B cell (primary cell): ENCODE results near the gene CBL. TPM values are rescaled to one million over a fixed set of nuclear protein-coding genes. Genes with fewer than 3 reads are reported as not detected.

Experiments used
- ATAC-seq: fragments of 200-7000 bp; cut with Tn5 transposase; one replicate; pipeline ENCODE4 v1.10.0; 2021; ENCODE audit warnings: low read depth, mild to moderate bottlenecking, moderate number of reproducible peaks, moderate library complexity
- CTCF ChIA-PET: fragments of 350-600 bp; sonication (Branson Sonifier 250); formaldehyde crosslinking; loops from one replicate; lab custom pipeline; 2021; ENCODE audit warnings: antibody characterized with exemption, inconsistent platforms; lab: Charles Lee
- POLR2A ChIA-PET: fragments of 350-600 bp; sonication (Branson Sonifier 250); formaldehyde crosslinking; loops from one replicate; lab custom pipeline; 2021; ENCODE audit warnings: antibody characterized with exemption; lab: Charles Lee
- DNase-seq: peaks from one replicate; pipeline ENCODE4 v3.0.0; 2013
- H2AFZ ChIP-seq: 2 replicates; pipeline ENCODE4 v1.6.1; 2012; ENCODE audit warnings: mild to moderate bottlenecking, low read depth, low read length; ENCODE audit not compliant: insufficient read depth, poor library complexity, severe bottlenecking
- H3K27ac ChIP-seq, 2 donors: 1 replicate in 1 of 2; 2 replicates in 1 of 2; pipeline ENCODE4 v1.5.1; 2012 to 2013; ENCODE audit warnings: low read length in 2 of 2, mild to moderate bottlenecking in 2 of 2, moderate library complexity in 1 of 2
- H3K27me3 ChIP-seq, 4 experiments: fragments of 200-600 bp in 1 of 4; sonication (generic) in 1 of 4; replicated peaks in 1 of 4; 1 replicate in 2 of 4; 2 replicates in 2 of 4; pipeline versions ENCODE4 v1.6.1 to v1.7.0; 2013 to 2016; ENCODE audit warnings: low read length in 3 of 4, mild to moderate bottlenecking in 2 of 4, mixed read lengths in 1 of 4, moderate library complexity in 1 of 4; ENCODE audit not compliant: insufficient read depth in 4 of 4, control insufficient read depth in 3 of 4; ENCODE audit errors: control extremely low read depth in 1 of 4
- H3K36me3 ChIP-seq, 2 experiments: replicated peaks in 1 of 2; 1 replicate in 1 of 2; 2 replicates in 1 of 2; pipeline versions ENCODE4 v1.6.1 to v1.7.1; 2013; ENCODE audit warnings: low read length in 1 of 2; ENCODE audit not compliant: insufficient read depth in 2 of 2, control insufficient read depth in 1 of 2; ENCODE audit errors: control extremely low read depth in 1 of 2, extremely low read depth in 1 of 2
- H3K4me1 ChIP-seq, 2 donors: fragments of 200-600 bp in 1 of 2; sonication (generic) in 1 of 2; 1 replicate in 1 of 2; 2 replicates in 1 of 2; pipeline versions ENCODE4 v1.5.1 to v1.6.1; 2013 to 2017; ENCODE audit warnings: low read length in 2 of 2; ENCODE audit not compliant: control insufficient read depth in 2 of 2, insufficient read depth in 2 of 2
- H3K4me2 ChIP-seq: replicated peaks from 2 replicates; pipeline ENCODE3; 2012; ENCODE audit warnings: mild to moderate bottlenecking, low read depth, low read length; ENCODE audit not compliant: poor library complexity, severe bottlenecking
- H3K4me3 ChIP-seq, 5 experiments: fragments of 200-600 bp in 1 of 5; sonication (generic) in 1 of 5; 1 replicate in 3 of 5; 2 replicates in 2 of 5; pipeline versions ENCODE4 v1.5.1 to v1.7.0; 2011 to 2016; ENCODE audit warnings: low read length in 4 of 5, mild to moderate bottlenecking in 4 of 5, low read depth in 2 of 5, control low read depth in 1 of 5, moderate library complexity in 1 of 5; ENCODE audit not compliant: insufficient read depth in 1 of 5; ENCODE audit errors: control extremely low read depth in 1 of 5, extremely low read depth in 1 of 5
- H3K79me2 ChIP-seq: fragments of 200-600 bp; sonication (generic); one replicate; pipeline ENCODE4 v1.6.0; 2016; ENCODE audit warnings: low read length; ENCODE audit not compliant: control insufficient read depth, insufficient read depth
- H3K9ac ChIP-seq: fragments of 200-600 bp; sonication (generic); 2 replicates; pipeline ENCODE4 v1.6.1; 2017; ENCODE audit warnings: mild to moderate bottlenecking, low read length, moderate library complexity
- H3K9me3 ChIP-seq, 3 donors: one replicate each; pipeline versions ENCODE4 v1.6.1 to v1.7.1; 2013; ENCODE audit warnings: low read length in 2 of 3; ENCODE audit not compliant: control insufficient read depth in 2 of 3, insufficient read depth in 1 of 3; ENCODE audit errors: control extremely low read depth in 1 of 3
- H4K20me1 ChIP-seq: 2 replicates; pipeline ENCODE4 v1.6.0; 2012; ENCODE audit warnings: mild to moderate bottlenecking, low read length; ENCODE audit not compliant: insufficient read depth, control insufficient read depth, poor library complexity, severe bottlenecking
- H3K27ac Mint-ChIP-seq: one replicate; pipeline ENCODE4 v1.8.0; 2021; ENCODE audit warnings: mixed read lengths
- H3K27me3 Mint-ChIP-seq: one replicate; pipeline ENCODE4 v1.8.0; 2021; ENCODE audit warnings: mixed read lengths
- H3K4me1 Mint-ChIP-seq: one replicate; pipeline ENCODE4 v1.8.0; 2021; ENCODE audit warnings: mixed read lengths
- H3K4me3 Mint-ChIP-seq: one replicate; pipeline ENCODE4 v1.8.0; 2021; ENCODE audit warnings: mixed read lengths
- H3K9me3 Mint-ChIP-seq: one replicate; pipeline ENCODE4 v1.8.0; 2022; ENCODE audit warnings: mixed read lengths; ENCODE audit not compliant: insufficient read depth
- EZH2 ChIP-seq: IDR thresholded peaks from 2 replicates; pipeline ENCODE4 v1.6.1; 2012; ENCODE audit warnings: borderline replicate concordance, low read depth, mild to moderate bottlenecking, moderate library complexity, low read length; ENCODE audit not compliant: insufficient read depth, poor library complexity, severe bottlenecking
- WGBS: methylation state at CpG from one replicate; pipeline ENCODE4 v1.1.5; 2013; ENCODE audit warnings: missing lambda C conversion rate; ENCODE audit not compliant: insufficient coverage; 5-methylcytosine and 5-hydroxymethylcytosine counted together
- intact Hi-C: fragments of 100-400 bp; cut with micrococcal nuclease; formaldehyde crosslinking; loops from one replicate; pipeline ENCODE4 v1.10.0; 2022
- polyA plus RNA-seq: library from polyadenylated mRNA; depleted of rRNA; stranded (reverse); fragments of >200 nt; gene quantifications from 2 replicates; pipeline ENCODE4 v1.2.3, GENCODE V29; 2012
- total RNA-seq, 2 donors: library from RNA; stranded (reverse); fragments of 120-200 nt in 1 of 2; gene quantifications; 1 replicate in 1 of 2; 2 replicates in 1 of 2; pipeline versions ENCODE4 v1.2.3 to v1.2.4, GENCODE V29; 2013 to 2022
- TF ChIP-seq, protein P1 (sequence below): fragments of 200-600 bp; IDR thresholded peaks from one replicate; pipeline ENCODE4 v1.8.0; 2022; ENCODE audit warnings: antibody characterized with exemption, mild to moderate bottlenecking

Gene CBL
- total and polyA plus RNA-seq, 2 donors (not counting 1 experiment from before 2014, with no cell fraction given) = 11.7 to 35.2 TPM

GRCh38 chr11:119315131-119316015 lies 109.2 kb downstream of the CBL start:
- H3K9ac ChIP-seq = peak overlapping the region; percentile 62
- WGBS = 2% methylated on average over 24 of the region's 29 CpGs

More at GRCh38 chr11:119315131-119316015, 109.2 kb downstream of the CBL start:
- H3K27ac ChIP-seq = no peak overlapping the region
- H3K79me2 ChIP-seq = no peaks in the 10 kb centered on the region
- TF ChIP-seq EZH2 = no peak
- TF ChIP-seq, protein P1, sequence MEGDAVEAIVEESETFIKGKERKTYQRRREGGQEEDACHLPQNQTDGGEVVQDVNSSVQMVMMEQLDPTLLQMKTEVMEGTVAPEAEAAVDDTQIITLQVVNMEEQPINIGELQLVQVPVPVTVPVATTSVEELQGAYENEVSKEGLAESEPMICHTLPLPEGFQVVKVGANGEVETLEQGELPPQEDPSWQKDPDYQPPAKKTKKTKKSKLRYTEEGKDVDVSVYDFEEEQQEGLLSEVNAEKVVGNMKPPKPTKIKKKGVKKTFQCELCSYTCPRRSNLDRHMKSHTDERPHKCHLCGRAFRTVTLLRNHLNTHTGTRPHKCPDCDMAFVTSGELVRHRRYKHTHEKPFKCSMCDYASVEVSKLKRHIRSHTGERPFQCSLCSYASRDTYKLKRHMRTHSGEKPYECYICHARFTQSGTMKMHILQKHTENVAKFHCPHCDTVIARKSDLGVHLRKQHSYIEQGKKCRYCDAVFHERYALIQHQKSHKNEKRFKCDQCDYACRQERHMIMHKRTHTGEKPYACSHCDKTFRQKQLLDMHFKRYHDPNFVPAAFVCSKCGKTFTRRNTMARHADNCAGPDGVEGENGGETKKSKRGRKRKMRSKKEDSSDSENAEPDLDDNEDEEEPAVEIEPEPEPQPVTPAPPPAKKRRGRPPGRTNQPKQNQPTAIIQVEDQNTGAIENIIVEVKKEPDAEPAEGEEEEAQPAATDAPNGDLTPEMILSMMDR = peak; percentile 25
- peak; percentile 69 for ATAC-seq
- H3K4me2 ChIP-seq = peak overlapping the region; percentile 83
- POLR2A ChIA-PET = interaction anchor here (0.5 to 0.6 kb wide), 2 partner anchors 42 to 522 kb away, joined by 3 read pairs; no protein-coding TSS in a partner anchor
- peaks cover 29% of the 10 kb centered on the region for H3K4me1 Mint-ChIP-seq
- H3K9me3 Mint-ChIP-seq = no peaks in the 10 kb centered on the region
- CTCF ChIA-PET = interaction anchor here (1.0 to 3.5 kb wide), 5 partner anchors 8 to 213 kb away, joined by 3 to 16 read pairs (median 5); no protein-coding TSS in a partner anchor
- peaks cover 26 to 40% of the 10 kb centered on the region in 2 donors for H3K4me1 ChIP-seq
- intact Hi-C loops = no loop called here
- H3K4me3 ChIP-seq = peak overlapping the region in 4 of 5 experiments; percentile 24 to 60 (median 46)
- H3K27ac Mint-ChIP-seq = no peak overlapping the region
- H3K27me3 Mint-ChIP-seq = peaks cover 13% of the 10 kb centered on the region
- peaks cover 0 to 7% (median 0%) of the 10 kb centered on the region in 3 donors for H3K9me3 ChIP-seq
- H3K36me3 ChIP-seq = no peaks in the 10 kb centered on the region
- H4K20me1 ChIP-seq = no peaks in the 10 kb centered on the region
- peak; percentile 72 for DNase-seq
- H3K4me3 Mint-ChIP-seq = peak overlapping the region; percentile 83
- peaks cover 0 to 57% (median 22%) of the 10 kb centered on the region in 4 experiments for H3K27me3 ChIP-seq
- peak overlapping the region; percentile 59 for H2AFZ ChIP-seq
